Esophagus mucosa (tissue), 1 donor: ENCODE measurements around the gene ADAMTS1. TPM values are rescaled to one million over a fixed set of nuclear protein-coding genes. Genes with fewer than 3 reads are reported as not detected.

Experiments used
- ATAC-seq: fragments of 200-7000 bp; cut with Tn5 transposase; one replicate; pipeline ENCODE4 v1.9.1; 2020
- total RNA-seq: library from RNA; stranded (reverse); gene quantifications from one replicate; pipeline ENCODE4 v1.2.4, GENCODE V29; 2023
- donor health status: DM: yes; HTN: yes; CAD: no.

The ADAMTS1 gene
- total RNA-seq, 1 donor from 2014 or later: 7.9 TPM

DNA sequence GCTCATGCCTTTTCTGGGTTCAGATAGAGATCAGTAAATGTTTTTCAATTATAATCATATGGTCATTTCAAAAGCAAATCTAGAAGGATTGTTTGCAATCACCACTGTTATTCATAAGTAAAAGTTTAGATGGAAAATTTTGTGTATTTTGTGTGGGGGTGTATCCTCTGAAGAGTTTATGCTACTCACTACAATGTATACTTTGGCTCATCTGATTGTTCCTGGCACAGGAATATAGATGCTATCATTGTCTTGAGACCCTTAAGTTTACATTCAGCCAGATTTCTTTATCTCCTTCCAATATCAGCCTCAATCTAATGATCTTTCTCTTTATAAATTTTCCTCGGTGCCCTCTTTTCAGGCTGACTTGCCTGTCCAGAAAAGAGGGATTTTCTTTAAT lies 33.0 kb downstream of the ADAMTS1 start:
- no peak for ATAC-seq

DNA sequence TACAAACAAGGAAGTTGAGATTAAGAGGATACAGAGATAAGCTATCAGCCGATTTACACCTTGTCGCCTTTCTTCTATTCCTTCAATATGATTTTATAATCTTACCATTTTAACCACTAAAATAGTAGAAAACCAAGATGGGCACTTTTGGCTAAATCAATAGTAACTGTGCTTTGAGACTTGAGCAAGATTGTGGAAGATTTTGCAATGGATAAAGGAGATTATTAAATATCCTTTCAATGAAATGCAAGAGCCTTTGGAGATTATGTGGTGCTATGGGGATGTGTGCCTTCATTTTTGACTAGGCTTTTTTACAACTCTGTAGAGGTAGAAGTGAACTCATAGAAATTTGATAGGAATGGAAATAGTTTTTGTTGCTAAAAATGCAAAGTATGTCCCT lies 33.7 kb downstream of the ADAMTS1 start:
- ATAC-seq: no peak

- no peak for ATAC-seq
Measured at GRCh38 chr21:26810676-26811415, 34.4 kb downstream of the ADAMTS1 start.

DNA sequence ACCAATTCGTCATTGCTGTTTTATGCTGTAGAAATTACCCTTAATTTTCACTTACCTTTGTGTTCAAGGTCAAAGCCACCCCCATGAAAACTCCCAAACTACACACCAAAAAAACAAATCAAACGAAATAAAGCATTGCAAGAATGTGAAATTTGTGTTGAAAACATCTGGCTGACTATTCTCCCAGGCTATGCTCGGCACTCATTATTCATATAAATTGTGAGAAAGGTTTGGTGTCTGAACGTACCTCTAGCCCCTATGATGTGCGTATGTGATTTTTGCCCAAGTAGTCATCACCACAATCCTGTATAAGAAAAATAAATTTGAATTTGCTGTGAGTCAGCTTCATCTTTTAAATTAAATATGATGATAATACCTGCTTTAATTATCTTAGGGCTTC lies 34.9 kb downstream of the ADAMTS1 start:
- ATAC-seq: no peak

GRCh38 chr21:26809745-26810144 lies 35.5 kb downstream of the ADAMTS1 start:
- no peak for ATAC-seq

DNA sequence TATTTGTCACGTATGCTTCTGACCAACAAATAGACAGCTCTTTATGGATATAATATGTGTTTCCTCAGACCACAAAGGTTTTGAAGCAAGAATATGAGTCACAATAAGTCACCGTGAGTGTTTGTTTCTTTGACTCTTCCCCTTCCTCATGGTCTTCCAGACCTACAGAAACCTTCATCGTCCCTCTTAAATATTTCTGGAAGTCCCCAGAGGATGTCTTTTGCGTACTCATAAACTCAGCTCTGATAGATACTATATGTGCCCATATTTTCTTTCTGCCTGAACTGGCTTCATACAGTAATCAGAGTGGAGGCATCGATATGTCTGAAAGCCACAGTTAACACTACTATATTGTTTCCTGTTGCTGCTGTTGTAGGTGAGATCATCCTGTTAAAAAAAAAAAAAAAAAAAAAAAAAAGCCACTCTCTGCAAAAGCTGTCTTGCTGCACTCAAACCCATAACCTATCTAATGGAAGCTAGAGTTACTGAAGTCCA lies 38.4 kb downstream of the ADAMTS1 start:
- ATAC-seq: no peak

DNA sequence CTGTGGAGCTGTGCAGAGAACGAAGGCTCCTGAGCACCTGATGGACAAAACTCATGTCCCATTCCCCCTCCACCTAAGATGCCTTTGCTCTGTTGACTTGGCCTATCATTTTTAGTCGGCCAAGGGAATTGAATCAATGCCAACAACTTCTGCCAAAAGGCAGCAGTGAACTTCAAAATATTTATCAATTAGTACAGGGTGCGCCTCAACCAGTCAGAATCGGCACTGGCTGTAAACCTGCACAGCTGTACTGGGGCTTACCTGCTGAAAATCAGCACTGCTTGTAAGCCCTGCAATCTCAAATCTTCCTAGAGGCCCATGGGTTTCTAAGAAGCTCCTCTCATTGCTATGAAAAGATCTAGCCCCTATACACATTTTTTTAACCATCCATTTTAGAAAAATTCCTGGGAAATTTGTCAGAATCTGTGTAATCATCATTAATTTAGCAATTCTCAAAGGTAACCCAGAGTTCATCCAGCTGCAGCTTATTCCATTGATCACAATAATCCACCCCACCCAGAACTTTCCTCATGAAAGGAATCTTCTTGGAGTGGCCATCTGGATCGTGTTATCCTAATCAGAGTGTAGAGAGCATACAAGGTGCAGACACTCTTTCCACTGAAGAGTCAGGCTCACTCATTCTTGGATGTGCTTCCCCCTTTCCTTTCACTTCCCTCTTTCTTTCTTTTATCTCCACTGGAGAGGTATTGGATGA lies 40.2 kb downstream of the ADAMTS1 start:
- no peak for ATAC-seq

- ATAC-seq: no peak
Measured at GRCh38 chr21:26801498-26801897, 43.7 kb downstream of the ADAMTS1 start.

- ATAC-seq: no peak
Measured at GRCh38 chr21:26800970-26801431, 44.2 kb downstream of the ADAMTS1 start.

- ATAC-seq: no peak
Measured at GRCh38 chr21:26800455-26800854, 44.8 kb downstream of the ADAMTS1 start.

GRCh38 chr21:26800001-26800400 lies 45.2 kb downstream of the ADAMTS1 start:
- ATAC-seq: no peak

GRCh38 chr21:26798856-26799751 lies 46.1 kb downstream of the ADAMTS1 start:
- no peak for ATAC-seq

DNA sequence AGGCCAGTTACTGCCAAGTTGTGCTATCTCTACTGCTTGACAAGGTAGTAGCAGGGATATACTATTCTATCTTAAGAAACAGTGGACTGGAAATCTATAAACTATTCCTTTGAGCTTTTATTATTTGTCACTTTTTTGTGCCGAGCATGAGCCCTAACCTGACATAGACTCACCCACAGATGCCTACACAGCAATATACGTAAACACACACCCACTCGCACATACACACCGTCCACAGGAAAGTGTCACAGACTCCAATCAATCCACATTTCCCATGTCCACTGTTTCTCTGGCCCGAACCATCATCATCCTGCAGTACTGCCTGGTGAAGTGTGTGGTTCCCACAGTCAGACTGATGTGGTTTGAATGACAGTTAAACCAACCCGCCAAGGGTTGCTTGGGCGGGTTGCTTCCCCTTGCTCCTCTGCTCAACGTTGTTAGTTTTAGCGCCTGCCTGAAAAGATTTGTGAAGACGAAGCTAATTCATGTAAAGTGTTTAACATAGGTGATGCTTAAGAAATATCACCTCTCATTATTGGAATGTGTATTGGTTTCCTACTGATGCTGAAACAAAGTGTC lies 47.2 kb downstream of the ADAMTS1 start:
- no peak for ATAC-seq

- ATAC-seq: no peak
Measured at GRCh38 chr21:26795866-26796329, 49.3 kb downstream of the ADAMTS1 start.

- ATAC-seq: no peak
Measured at GRCh38 chr21:26795412-26795805, 49.8 kb downstream of the ADAMTS1 start.

- no peak for ATAC-seq
Measured at GRCh38 chr21:26794597-26795411, 50.4 kb downstream of the ADAMTS1 start.

DNA sequence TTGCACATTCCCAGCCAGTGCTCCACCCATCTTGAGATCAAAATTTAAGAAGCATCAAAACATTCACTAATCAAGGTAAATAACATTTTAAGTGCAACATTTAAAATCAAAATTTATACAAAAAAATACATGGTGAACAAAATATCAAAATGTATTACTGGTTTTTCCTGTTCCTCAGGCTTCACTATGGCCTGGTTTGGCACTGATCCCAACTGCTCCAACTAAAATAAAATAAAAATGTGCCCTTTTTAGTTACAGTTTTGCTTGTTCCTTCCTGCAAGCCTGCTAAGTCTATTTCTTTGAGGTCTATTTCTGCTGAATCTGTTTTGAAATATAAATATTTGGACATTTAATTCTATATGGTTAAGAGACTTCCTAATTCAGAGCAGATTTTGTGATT lies 54.9 kb downstream of the ADAMTS1 start:
- no peak for ATAC-seq

- ATAC-seq: no peak
Measured at GRCh38 chr21:26788790-26789189, 56.4 kb downstream of the ADAMTS1 start.
